GM18519 (cell line): ENCODE results near the gene CDHR2.

Source experiments
- ATAC-seq: cut with Tn5 transposase; IDR thresholded peaks from one replicate; pipeline ENCODE4 v1.9.1; 2021; ENCODE audit warnings: mild to moderate bottlenecking, moderate library complexity; ENCODE audit not compliant: unreplicated experiment, low FRiP score

The CDHR2 gene, protein sequence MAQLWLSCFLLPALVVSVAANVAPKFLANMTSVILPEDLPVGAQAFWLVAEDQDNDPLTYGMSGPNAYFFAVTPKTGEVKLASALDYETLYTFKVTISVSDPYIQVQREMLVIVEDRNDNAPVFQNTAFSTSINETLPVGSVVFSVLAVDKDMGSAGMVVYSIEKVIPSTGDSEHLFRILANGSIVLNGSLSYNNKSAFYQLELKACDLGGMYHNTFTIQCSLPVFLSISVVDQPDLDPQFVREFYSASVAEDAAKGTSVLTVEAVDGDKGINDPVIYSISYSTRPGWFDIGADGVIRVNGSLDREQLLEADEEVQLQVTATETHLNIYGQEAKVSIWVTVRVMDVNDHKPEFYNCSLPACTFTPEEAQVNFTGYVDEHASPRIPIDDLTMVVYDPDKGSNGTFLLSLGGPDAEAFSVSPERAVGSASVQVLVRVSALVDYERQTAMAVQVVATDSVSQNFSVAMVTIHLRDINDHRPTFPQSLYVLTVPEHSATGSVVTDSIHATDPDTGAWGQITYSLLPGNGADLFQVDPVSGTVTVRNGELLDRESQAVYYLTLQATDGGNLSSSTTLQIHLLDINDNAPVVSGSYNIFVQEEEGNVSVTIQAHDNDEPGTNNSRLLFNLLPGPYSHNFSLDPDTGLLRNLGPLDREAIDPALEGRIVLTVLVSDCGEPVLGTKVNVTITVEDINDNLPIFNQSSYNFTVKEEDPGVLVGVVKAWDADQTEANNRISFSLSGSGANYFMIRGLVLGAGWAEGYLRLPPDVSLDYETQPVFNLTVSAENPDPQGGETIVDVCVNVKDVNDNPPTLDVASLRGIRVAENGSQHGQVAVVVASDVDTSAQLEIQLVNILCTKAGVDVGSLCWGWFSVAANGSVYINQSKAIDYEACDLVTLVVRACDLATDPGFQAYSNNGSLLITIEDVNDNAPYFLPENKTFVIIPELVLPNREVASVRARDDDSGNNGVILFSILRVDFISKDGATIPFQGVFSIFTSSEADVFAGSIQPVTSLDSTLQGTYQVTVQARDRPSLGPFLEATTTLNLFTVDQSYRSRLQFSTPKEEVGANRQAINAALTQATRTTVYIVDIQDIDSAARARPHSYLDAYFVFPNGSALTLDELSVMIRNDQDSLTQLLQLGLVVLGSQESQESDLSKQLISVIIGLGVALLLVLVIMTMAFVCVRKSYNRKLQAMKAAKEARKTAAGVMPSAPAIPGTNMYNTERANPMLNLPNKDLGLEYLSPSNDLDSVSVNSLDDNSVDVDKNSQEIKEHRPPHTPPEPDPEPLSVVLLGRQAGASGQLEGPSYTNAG (N-terminal part only)

DNA sequence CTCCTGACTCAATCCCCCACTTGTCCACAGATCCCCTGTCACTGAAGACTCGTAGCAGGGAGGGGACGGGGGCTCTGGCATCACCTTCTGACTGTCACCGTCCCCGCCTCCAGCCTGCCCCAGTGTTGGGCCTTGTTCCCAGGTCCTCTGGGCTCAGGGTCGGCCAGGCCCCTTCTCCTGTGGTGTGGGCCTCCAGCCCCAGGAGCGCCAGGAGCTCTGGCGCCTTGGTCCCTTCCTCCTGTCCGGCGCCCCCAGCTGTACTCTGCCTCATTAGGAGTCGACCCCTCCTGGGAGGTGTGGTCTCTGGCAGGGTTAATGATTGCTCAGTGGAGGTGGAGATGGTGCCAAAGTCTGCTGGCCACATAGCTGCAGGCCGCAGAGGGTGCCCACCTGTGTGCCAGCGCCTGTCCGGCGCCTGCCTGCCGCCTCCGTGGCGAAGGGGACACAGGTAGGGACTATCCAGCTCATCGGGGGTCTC is at the start of gene CDHR2:
CDHR2 (plus strand) TSS at position 376 of the 478 bp plus-strand sequence. CDS start 16,011 bp downstream, outside the sequence.
- ATAC-seq, result no peak

DNA sequence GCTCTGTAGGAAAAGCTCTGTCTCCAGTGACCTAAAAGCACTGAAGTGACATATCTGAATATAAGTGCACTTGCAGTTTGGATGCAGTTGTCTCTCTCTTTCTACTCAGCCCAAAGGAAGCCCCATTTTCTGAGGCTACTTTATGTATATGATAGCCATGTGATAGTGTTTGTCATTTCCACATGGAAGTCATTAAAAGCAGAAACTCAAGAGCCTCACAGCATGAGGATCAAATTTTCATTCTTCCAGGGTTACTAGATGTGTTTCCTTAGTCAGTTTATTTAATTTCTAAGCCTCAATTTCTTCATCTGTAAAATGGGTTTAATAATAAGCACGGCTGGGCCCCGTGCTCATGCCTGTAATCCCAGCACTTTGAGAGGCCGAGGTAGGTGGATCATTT is 48.6 kb upstream of the CDHR2 start:
- no peak for ATAC-seq

DNA sequence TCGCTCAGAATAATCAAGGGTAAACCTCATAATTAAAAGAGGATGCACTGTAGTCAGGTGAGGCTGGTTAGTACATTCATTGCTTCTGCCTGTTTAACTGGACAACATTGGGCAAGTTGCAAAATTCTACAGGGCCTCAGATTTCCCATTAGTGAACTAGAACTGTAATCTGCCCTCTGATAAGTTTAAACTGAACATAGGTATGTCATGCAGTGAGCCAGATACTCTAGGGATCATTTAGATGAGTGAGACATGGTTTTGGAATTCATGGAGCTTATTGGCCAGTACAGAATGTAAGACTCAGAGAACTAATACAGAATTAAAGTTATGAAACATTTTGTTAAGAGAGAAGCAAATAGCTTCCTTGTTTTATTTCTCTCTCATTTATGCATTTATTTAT is 47.8 kb upstream of the CDHR2 start:
- ATAC-seq, result no peak

DNA sequence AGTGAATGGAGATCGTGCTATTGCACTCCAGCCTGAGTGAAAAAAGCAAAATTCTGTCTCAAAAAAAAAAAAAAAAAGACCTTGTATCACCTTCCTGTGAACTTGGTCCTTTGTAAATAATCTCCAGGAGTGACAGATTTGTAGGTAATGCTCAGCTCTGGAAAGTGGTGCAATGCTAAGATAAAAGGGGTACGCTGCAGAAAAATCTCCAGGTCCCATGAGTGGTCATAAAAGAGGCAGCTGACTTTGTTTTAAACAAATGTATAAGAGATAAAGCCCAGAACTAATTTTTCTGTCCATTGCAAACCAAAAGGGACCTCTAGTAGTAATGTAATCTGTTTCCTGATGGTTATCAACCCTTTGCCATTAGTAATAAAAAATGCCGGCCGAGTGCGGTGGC is 45.6 kb upstream of the CDHR2 start:
- ATAC-seq, result no peak

DNA sequence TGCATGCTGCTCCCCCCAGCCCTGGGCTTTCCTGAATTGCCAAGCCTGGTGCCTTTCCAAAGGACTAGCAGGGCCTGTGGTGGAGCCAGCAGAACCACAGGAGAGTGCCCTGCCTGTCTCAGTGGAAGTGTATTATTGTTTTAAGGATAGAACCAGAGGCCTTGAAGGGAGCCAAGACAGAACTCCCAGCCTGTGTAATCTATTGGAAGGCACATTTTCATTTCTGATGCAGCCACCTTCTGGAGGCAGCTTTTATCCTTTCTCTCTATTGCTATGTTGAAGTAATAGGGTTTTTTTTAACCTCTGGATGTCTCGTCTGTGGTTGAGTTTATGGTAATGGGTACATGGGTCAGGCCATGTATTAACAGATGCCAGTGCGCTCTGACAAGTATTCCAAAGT is 41.2 kb upstream of the CDHR2 start:
- no peak for ATAC-seq

DNA sequence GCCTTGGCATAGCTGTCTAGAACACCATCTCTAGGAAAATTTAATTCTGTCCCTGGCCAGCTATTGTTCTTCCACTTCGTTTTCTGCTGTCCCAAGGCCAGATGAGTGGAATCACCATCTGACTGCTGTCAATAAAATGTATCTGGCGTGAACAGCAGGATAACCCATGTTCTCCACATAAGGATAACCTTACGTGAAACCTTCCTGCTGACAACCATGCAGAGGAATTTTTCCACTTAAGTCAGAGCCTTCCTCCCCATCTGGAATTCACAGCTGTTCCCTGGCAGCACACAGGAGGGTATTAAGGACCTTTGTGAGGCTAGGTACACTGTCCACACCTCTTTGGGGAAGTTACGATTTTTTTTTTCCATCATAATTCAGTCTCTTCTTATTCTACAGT is 40.5 kb upstream of the CDHR2 start:
- ATAC-seq, result no peak

DNA sequence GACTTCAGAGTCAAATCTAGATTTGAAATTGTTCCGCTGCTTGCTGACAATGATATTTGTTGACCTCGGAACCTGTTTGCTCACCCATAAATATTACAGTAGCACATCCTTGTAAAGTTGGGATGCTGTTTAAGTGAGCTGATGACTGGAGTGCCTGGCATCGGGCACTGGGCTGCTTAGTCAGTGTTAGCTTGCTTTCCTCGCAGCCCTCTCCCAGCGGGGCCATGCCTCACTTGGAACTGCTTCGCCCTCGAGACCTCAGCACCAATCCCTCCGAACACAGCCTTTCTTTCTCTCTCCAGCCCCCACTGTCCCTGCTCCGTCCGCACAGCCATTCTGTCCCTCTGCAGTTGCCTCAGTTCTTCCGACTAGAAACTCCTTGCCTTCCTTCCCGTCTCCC is 35.4 kb upstream of the CDHR2 start:
- ATAC-seq, result no peak

DNA sequence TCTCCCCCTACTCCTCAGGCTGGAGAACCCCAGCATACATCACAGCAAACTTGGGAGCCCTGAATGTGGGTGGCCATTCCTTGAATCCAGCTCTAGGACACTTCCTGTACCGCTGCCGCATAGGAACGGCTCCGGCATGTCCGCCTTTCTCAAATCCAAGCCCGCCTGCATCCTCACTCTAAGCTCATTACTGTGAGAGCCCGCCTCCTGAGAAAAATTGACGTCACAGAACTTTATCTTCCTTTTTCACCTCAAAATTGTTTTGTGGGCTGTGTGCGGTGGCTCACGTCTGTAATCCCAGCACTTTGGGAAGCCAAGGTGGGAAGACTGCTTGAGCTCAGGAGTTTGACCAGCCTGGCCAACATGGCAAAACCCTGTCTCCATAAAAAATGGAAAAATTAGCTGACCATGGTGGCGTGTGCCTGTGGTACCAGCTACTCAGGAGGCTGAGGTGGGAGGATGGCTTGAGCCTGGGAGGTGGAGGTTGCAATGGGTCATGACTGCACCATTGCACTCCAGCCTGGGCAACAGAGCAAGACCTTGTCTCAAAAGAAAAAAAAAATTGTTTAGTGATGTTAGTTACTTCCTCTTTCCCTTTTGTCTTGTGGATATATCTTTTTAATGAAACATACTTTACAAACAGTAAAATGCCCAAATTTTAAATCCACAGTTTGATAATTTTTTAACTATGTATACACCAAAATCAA is 34.7 kb upstream of the CDHR2 start:
- ATAC-seq, result no peak

DNA sequence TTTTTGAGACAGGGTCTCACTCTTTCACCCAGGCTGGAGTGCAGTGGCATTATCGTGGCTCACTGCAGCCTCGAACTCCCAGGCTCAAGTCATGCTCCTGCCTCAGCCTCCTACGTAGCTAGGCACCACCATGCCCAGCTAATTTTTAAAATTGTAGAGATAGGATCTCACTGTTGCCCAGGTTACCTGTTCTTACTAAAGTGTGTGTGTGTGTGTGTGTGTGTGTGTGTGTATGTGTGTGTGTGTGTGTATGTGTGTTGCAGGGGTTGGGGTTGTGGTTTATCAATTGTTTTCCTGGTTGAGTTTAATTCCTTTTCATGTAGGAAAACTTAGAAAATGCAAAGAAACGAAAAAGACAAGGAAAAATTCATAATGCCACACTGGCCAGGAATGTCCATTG is 33.7 kb upstream of the CDHR2 start:
- ATAC-seq, result no peak

DNA sequence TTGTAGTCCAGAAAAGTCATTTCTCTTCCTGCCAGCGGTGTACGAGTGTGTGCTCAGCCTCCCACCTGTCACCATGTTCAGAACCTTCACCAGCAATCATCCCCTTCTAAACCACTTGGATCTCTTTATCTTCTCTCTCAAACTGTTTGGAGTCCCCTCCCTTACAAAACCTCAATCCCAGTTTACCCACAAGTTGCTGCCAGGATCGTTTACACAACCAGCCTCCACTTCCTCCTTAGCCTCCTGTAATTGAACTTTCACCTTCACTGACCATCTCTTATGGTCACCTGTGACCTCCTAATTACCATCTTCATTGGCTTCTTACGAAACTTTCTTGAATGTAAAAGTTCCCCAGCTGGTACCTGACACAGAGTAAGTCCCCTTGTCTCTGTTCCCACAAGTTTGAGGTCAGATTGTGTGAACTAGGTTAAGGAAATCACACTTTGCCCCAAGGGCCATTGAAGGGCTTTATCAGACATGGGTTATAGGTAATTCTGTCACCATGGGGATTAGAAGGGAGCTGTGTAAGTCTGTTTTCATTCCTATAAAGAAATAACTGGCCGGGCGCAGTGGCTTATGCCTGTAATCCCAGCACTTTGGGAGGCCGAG is 32.0 kb upstream of the CDHR2 start:
- ATAC-seq, result no peak

DNA sequence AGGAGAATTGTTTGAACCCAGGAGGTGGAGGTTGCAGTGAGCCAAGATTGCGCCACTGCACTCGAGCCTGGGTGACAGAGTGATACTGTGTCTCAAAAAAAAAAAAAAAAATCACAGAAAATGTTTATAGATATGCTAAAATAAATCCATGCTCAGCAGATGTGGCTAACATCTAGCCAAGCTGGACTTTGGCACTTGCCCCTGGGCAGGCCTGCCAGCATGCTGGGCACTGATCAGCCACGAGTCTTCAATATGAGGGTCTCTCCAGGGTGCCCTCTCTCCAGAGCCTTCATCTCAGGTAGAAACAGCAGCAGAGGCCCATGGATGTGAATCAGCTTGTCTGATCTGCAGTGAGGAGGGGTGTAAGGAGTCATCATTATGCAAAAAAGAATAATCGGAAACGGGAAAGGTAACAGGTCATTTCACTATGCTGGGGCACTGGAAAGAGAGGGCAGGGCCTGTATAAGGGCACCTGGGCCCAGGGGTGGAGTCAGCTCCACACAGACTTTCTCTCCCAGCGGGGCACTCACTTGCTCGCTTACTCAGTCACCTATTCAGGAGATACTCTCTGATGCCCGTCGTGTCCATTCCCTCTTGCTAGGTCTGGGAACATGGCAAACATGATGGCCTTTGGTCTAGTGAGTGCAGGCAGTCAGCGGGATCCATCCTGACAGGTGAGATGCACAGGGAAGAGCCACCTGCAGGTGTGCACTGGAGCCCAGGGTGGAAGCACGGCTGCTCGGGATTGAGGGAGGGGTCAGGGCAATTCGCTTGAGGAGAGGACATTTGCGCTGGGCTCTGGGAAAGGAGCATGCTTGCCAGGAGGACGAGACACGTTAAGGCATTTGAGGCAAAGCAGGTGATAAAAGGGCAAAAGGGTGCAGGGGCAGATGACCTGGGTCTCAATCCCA is 29.1 kb upstream of the CDHR2 start:
- ATAC-seq, result no peak

DNA sequence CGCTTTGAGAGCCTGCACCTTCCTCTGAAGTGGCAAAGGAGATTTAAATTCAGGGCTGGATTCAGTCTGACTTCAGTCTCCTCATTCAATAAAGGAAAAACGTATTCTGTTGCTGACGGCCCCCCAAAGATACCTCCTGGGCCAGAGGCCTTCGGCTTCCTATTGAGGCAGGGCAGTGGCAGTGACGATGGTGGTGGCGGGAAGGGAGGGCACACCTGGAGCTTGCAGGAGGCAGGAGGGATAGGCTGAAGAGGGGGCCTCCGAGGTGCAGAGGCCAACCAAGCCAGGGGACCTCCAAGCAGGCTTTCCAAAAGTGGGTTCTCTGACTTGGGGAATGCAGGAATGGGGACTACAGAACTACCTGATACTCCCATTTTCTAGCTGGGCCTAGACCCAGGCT is 27.9 kb upstream of the CDHR2 start:
- ATAC-seq, result no peak

DNA sequence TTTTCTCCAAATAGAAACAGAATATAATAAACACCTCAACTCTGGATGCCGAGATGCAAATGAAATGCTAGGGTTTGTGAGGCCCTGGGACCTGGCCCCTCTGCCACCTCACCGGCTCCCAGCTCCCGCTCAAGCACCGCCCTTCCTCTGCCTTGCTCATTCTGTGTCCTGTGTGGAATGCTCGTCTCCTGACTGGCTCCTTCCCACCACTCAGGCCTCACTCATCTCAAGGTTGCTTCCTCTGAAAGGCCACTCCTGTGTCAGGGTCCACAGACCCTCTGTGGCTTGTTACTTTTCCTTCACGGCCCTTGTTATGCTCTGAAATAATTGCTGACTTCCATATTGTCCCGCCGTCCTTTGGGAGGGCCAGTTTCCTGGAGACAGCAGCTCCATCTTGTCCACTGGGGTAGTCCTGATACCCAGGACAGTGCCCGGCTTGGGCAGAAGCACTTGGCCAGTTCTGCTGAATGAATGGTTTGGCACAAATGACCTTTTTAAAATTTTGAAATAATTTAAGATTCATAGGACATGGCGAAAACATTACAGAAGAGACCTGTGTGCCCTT is 27.4 kb upstream of the CDHR2 start:
- ATAC-seq, result no peak

DNA sequence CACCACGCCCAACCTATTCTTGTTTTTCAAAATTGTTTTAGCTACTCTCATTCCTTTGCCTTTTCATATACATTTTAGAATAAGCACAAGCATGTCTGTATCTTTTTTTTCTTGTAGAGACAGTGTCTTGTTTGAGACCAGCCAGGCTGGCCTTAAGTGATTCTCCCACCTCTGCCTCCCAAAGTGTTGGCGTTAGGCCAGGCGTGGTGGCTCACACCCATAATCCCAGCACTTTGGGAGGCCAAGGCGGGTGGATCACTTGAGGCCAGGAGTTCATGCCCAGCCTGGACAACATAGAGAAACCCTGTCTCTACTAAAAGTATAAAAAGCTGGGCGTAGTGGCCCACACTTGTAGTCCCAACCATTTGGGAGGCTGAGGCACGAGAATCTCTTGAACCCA is 25.0 kb upstream of the CDHR2 start:
- no peak for ATAC-seq

DNA sequence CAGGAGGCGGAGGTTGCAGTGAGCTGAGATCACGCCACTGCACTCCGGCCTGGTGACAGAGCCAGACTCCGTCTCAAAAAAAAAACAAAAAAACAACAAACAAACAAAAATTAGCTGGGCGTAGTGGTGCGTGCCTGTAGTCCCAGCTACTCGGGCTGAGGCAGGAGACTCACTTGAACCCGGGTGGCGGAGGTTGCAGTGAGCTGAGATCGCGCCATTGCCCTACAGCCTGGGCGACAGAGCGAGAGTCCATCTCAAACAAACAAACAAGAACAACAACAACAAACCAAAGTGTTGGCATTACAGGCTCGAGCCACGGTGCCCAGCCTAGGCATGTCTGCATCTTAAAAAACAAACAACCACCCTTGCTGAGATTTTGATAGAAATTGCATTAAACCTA is 24.2 kb upstream of the CDHR2 start:
- no peak for ATAC-seq

DNA sequence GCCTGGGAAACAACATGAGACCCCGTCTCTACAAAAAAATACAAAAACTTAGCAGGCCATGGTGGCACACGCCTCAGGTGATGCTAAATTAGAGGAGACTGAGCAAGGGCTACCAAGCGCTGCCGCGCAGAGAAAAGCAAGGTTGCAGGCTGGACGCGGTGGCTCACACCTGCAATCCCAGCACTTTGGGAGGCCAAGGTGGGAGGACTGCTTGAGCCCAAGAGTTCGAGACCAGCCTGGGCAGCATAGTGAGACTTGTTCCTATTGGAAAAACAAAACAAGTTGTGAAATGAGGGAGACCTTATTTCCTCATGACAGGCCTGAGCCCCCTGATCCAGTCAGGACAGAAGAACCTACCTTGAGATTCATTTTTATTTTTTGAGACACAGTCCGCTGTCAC is 23.5 kb upstream of the CDHR2 start:
- ATAC-seq, result no peak

DNA sequence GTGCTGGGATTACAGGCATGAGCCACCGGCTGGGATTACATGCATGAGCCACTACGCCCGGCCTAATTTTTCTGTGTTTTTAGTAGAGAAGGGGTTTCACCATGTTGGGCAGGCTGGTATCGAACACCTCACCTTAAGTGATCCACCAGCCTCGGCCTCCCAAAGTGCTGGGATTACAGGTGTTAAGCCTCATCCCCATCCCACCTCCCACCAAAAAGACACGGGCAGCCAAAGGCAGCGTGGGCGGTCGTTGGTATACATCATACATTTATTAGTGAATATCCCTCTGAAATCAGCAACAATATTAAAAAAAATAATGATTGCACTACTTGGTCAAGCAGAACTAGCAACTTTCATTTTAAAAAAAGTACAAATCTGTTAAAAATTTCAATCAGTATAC is 22.7 kb upstream of the CDHR2 start:
- no peak for ATAC-seq
